ENCODE results near the gene AUTS2.

Gene AUTS2

DNA sequence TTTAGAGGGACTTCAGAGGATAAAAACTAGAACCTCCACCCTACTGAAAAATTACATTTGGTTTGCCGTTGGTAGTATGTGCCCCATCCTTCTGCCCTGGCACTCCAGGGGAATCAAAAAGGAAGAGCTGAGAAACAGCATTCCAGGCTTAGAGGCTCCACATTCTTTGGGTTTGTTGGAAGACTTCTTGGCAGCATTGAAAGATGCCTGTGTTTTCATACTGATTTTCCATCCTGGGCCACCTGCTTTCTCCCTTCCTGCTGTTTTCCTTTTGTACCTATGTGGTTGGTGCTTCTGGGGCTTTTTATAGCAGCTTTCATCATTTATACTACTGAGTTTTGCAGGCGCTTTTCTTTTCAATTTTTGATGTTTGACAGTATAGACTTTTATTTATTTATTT is 61.7 kb downstream of the AUTS2 start:
- no peak for DNase-seq

DNA sequence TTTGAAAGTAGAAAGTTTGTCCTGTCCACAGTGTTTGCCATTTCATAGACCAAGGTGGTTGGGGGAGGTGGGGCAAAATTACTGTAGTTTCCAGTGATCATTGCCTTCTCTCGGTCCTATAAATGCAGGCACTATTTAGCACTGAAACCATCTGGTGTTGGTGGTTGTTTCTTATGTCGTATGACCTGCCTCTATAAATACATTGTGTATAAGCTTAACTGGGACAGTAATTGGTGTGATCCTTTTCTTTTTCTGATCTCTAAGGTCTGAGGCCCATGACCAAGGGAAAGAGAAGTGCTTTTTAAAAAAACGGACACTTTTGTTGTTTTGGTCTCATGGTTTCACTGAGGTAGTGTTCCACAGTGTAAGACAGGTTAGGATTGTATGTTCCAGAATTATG is 63.1 kb downstream of the AUTS2 start:
- DNase-seq = no peak

GRCh38 chr7:69663911-69664832 is 65.9 kb downstream of the AUTS2 start:
- no peak for DNase-seq

- no peak for DNase-seq
Measured at GRCh38 chr7:69665369-69665768, 67.1 kb downstream of the AUTS2 start.

GRCh38 chr7:69668339-69668870 is 70.1 kb downstream of the AUTS2 start:
- DNase-seq = no peak

DNA sequence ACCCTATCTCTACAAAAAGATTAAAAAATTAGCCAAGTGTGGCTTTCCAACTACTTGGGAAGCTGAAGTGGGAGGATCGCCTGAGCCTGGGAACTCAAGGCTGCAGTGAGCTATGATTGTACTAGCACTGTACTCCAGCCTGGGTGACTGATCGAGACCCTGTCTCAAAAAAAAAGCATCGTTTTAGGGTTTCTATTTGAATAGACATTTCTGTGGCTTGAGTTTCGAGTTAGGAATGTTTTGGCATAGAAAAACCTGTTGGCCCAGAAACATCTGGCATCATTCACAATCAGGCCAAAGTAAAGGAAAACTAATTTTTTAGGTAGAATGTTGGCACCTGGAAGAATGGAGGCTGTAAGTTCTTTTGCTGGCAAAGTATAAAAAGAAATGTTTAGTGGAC is 72.4 kb downstream of the AUTS2 start:
- no peak for DNase-seq

- no peak for DNase-seq
Measured at GRCh38 chr7:69673074-69673473, 74.8 kb downstream of the AUTS2 start.

DNA sequence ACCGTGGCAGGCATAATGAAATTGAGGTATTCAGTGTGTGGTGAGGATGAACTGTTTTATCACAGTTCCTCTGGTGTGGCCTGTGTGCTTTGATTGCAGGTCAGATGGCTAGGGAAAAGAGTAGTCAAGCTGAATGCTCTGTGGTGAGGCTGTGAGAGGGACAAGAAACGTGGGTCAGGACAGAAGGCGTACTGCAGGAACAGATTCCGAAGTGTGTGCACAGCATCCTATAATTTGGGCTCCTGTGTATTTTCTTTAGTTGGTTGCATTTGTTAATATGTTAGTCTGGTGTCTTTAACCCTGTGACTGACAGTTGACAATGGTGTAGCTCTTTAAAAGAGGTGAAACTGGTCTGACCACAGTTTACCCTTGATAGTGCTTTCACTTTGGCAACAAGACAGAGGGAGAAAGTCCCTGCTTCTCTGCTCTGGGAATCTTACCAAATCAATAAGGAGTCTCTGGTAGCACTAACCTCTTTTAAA is 76.5 kb downstream of the AUTS2 start:
- no peak for DNase-seq

- no peak for DNase-seq
Measured at GRCh38 chr7:69676247-69676646, 78.0 kb downstream of the AUTS2 start.

DNA sequence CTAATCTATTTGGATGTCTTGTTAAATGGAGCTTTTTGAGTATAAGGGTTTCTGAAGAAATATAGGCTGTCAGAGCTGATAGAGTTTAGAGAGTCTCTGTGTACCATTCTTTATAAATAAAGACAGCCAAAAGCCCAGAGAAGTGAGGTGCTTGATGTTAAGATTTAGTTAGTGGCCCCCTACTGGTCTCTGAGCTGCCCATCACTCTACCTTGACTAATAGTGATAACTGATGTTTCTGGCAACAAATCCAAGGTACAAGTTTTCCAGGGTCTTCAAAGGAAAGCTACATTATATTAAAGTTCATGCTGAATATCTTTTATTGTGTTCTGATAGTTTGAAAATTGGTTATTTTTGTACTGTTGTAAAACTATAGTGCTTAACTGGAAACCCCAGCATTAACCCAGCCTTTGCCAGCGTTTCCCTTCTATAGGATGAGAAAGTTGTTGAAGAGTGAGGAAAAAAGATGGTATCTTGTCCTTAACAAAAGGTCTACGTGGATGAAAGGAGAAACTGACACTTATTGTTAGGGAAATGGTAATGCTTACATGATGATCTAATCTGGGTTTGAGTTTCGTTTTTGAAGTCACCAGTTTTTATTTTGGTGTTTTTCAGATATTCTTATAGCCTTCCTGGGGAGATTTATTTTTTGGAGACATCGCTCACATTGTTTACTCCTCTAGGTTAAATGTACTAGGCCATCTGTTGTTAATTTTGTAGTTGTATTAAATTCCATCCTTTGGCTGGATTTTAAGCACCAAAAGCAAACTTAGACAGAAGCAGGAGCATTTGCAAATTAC is 79.0 kb downstream of the AUTS2 start:
- no peak for DNase-seq

DNA sequence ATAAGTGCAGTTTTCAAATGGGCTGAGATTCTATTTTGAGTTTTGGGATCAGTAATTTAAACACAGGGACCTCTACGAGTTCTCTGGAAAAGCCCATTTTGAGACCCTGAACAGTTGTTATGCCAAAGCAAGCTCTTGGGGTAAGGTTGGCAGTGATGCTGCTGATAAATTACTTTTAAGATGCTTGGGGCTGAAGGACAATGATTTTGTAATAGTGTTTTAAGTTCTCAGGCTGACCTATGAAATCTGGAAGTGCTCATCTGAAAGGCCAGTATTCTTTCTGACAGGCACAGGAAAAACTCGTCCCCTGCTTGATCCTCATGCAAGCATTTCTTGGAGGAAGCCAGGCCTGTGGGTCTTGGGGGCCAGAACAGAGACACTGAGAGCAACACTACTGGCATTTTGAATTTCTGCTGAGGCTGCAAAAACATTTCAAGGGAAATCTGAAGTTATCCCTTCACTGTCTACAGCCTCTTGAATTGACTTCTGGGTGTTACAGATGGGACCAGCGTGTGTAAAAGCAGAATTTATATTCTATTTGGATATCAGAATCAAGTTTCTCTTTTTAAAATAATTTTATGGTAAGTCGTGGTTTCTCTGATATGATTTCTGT is 79.7 kb downstream of the AUTS2 start:
- DNase-seq = no peak

- no peak for DNase-seq
Measured at GRCh38 chr7:69678494-69679187, 80.4 kb downstream of the AUTS2 start.

GRCh38 chr7:69681181-69681580 is 82.9 kb downstream of the AUTS2 start:
- no peak for DNase-seq

DNA sequence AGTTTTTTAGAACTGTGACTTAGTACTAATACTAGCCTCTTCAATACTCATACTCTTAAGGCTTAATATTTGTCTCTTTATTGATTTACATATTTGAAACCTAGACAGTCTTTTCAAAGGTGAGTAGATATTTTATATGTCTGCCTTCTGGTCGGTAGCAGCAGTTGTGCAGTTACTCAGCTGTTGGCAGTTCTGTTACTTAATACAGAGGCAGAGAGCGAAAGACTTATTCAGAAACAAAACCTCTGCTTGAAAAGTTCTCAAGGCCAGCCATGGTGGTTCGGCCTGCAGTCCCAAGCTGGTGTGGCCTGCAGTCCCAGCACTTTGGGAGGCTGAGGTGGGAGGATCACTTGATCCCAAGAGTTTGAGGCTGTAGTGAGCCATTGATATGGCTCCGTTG is 84.2 kb downstream of the AUTS2 start:
- no peak for DNase-seq

DNA sequence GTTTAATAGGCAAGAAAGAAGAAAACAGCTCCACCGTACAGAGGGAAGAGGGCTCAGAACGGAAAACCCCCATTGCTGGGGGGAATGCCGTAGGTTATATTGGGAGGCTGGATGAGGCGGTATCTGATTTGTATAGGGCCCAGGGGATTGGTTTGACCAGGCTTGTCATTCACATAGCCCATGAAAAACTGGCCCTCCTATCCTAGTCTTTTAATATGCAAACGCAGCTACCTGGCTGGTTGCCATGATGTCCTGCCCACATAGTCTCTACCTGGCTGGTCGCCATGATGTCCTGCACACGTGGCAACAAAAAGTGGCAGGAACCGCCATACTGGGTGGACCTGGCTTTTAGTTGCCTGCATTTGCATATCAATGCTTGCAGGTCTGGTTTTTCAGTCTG is 84.7 kb downstream of the AUTS2 start:
- no peak for DNase-seq

DNA sequence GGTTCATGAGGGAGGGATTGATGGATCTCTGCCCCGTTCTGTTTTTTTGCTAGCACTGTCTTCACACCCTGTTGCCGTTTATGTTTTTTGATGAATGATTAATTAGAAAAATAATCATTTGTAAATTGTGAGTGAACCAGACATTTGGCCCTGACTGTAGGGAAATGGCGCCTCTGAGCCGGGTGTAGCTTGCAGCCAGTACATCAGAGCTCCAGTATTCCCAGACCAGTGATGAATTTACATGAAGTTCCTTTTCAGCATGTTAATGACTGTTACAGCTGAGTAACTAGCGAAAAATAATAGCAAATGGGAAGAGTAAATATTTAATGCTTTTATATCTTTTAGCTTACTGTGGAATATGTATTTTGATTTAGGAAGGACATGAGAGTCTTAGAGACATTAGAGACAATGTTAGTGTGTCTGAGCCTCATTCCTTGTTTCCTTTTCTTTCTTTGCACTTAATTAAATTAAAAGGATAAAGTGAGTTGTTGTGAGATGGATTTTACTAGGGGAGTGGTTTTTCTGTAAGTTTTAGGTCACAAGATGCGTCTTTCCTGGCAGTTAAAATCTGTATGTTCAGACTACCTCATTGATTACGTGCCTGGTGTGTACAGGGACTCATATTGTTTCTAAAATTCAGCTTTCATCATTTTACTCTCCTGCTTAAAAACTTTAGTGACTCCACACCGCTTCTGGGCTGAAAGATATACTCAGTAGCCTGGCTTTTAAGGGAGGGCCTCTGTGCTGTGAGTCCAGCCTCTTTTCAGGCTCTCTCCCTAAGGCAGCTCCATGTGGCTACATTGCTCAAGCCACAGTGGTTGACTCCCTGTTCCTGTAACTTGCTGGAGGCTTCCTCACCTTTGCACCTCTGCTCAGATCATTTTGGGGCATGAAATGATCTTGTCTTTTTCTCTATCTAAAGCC is 86.4 kb downstream of the AUTS2 start:
- DNase-seq = no peak

DNA sequence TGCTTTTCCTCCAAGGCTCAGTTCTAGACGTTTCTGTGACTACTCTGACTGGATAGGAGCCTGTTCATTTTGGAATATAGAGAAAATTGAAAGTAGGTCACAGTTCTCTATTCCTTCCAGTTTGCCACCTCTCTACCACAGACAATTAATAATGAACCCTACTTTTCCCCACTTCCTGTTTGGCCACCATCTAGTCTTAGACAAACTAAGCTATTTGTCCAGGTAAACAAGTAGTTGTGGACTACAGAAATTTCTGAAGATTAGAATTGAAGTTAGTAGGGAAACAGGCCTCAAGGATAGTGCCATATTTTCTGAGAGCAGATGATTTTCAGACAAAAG is 87.0 kb downstream of the AUTS2 start:
- no peak for DNase-seq

GRCh38 chr7:69686366-69686765 is 88.1 kb downstream of the AUTS2 start:
- no peak for DNase-seq

- no peak for DNase-seq
Measured at GRCh38 chr7:69687739-69688433, 89.6 kb downstream of the AUTS2 start.

DNA sequence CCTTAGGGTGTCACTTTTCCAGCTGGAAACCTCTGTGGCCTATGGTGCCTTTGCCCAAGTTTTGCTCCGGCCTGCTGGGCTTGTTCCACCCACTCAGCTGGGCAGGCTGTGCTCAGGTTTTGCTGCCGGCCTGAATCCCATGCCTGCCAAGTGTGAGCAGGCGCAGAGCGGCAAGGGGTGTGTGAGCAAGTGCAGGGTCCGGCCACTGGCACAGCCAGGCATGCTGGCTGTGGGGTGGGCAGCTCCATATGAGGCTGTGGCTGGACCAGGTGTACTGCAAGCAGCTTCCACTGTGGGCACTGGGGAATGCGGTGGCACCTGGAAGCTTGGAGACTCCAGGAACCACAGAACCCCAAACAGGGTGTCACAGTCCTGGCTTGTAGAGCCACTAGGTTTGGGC is 92.1 kb downstream of the AUTS2 start:
- DNase-seq = no peak

- DNase-seq = no peak
Measured at GRCh38 chr7:69691327-69691726, 93.1 kb downstream of the AUTS2 start.
